ENCODE measurements around the gene LRRC4C.

GRCh38 chr11:41044747-41045146 lies 414.7 kb downstream of the LRRC4C start:
- no peak for TF ChIP-seq CTCF (conservative IDR thresholded peaks at IDR 0.05 in 1 of 2, IDR thresholded peaks at IDR 0.05 in 1 of 2; ENCODE audit: low read depth in 1 of 2, low read length in 2 of 2)
- no peak for TF ChIP-seq EZH2 (IDR thresholded peaks at IDR 0.05; ENCODE audit: low read length, missing control alignments)

All from fibroblast of lung (primary cell).